GM12875 (cell line): ENCODE measurements around the gene LY6G5C.

ENCODE experiments used
- H3K4me3 ChIP-seq: one replicate; pipeline ENCODE4 v1.5.1; 2011; ENCODE audit warnings: low read depth, low read length, control low read depth
- CTCF ChIP-seq: IDR thresholded peaks from 2 replicates; pipeline ENCODE4 v1.5.1; 2011; ENCODE audit warnings: low read depth, mild to moderate bottlenecking, control low read depth, inconsistent platforms, low read length, moderate library complexity, borderline replicate concordance; ENCODE audit not compliant: insufficient read depth

The LY6G5C gene

GRCh38 chr6:31663126-31663960 lies 17.5 kb downstream of the LY6G5C start:
- no peak overlapping the region for H3K4me3 ChIP-seq
- TF ChIP-seq CTCF = no peak

GRCh38 chr6:31662124-31662723 lies 18.6 kb downstream of the LY6G5C start:
- TF ChIP-seq CTCF = no peak
- no peak overlapping the region for H3K4me3 ChIP-seq

GRCh38 chr6:31661262-31662123 lies 19.4 kb downstream of the LY6G5C start:
- no peak overlapping the region for H3K4me3 ChIP-seq
- no peak for TF ChIP-seq CTCF

GRCh38 chr6:31660381-31661261 lies 20.2 kb downstream of the LY6G5C start, which contains the start of gene C6orf47:
Gene C6orf47 (minus strand): TSS chr6:31660778. CDS start chr6:31659947, 831 bp downstream.
- peak within 1 kb of the TSS; percentile 61 for H3K4me3 ChIP-seq
- no peak for TF ChIP-seq CTCF

GRCh38 chr6:31659649-31660380 lies 21.1 kb downstream of the LY6G5C start:
- no peak for TF ChIP-seq CTCF
- H3K4me3 ChIP-seq = peak overlapping the region; percentile 61
